HG03439 (cell line): Measurements from ENCODE around the gene CIC.

ENCODE experiments used
- ATAC-seq: cut with Tn5 transposase; IDR thresholded peaks from one replicate; pipeline ENCODE4 v1.9.1; 2021; ENCODE audit warnings: mild to moderate bottlenecking, moderate library complexity; ENCODE audit not compliant: unreplicated experiment

CIC gene

DNA sequence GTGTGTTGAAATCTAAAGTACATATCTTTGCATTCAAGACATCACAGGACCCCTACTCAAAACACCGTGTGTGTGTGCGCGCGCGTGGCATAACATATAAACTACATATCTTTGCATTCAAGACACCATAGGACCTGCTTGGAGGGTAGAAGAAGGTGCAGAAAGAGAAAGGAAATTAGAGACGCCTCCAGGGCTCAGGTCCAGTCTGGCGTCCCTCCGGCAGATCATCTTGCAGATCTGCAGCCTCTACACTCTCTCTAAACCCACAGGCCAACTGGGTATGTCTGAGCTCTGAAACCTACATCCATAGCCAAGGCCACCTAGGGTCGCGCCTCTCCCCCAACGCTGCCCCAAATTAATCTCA is 34.0 kb downstream of the CIC start:
- ATAC-seq = no peak

DNA sequence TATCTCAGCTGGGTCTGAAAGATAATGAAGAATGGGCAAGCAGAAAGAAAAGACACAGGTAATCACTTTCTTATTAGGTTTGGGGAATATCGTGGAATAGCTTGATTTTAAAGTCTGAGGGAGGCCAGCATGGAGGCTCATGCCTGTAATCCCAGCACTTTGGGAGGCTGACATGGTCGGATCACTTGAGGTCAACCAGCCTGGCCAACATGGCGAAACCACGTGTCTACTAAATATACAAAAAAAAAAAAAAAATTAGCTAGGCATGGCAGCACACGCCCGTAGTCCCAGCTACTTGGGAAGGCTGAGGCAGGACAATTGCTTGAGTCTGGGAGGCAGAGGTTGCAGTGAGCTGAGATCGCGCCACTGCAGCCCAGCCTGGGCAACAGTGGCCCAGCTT is 34.8 kb downstream of the CIC start:
- no peak for ATAC-seq

GRCh38 chr19:42306646-42307045 is 37.6 kb downstream of the CIC start:
- no peak for ATAC-seq

GRCh38 chr19:42309686-42310085 is 40.6 kb downstream of the CIC start:
- no peak for ATAC-seq

DNA sequence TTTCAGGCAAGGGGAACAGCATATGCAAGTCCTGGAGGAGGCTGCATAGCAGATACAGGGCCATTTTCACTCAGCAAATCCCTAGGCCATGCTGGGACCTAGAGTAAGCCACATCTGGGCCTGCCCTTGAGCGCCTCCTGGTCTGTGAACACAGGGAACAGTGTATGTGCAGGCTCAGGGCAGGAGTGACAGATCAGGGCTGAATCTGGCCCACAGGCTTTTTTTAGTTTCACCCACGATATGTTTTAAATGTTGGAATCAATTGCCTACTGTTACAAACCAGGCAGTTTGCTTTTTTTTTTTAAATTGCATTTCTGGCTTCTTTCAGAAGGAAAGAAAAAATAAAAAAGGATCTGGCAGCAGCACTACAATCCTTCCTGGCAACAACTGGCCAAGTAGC is 42.6 kb downstream of the CIC start:
- ATAC-seq = no peak

DNA sequence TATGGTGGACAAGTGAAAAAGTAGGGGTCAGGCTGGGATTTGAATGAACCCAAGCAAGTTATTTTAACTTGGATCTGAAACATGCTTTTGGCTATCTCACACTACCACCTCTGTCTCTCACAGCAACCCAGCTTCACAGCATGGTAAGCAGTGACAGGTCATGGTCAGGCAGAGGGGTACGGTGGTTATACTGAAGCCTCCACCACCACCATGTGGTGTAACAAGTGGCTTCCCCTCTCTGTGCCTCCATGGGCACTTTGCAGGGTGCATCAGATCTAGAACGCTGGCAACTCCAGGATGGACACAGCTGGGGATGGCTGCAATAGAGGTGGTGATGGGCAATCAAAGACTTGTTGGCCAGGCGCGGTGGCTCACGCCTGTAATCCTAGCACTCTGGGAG is 43.3 kb downstream of the CIC start:
- no peak for ATAC-seq

- ATAC-seq = no peak
These were observed 44.2 kb downstream of the CIC start, which contains the start of gene TMEM145 for GRCh38 chr19:42313096-42313839. Gene TMEM145, plus strand, starts transcription at chr19:42313309. Its CDS starts 68 bp downstream, at chr19:42313377.

DNA sequence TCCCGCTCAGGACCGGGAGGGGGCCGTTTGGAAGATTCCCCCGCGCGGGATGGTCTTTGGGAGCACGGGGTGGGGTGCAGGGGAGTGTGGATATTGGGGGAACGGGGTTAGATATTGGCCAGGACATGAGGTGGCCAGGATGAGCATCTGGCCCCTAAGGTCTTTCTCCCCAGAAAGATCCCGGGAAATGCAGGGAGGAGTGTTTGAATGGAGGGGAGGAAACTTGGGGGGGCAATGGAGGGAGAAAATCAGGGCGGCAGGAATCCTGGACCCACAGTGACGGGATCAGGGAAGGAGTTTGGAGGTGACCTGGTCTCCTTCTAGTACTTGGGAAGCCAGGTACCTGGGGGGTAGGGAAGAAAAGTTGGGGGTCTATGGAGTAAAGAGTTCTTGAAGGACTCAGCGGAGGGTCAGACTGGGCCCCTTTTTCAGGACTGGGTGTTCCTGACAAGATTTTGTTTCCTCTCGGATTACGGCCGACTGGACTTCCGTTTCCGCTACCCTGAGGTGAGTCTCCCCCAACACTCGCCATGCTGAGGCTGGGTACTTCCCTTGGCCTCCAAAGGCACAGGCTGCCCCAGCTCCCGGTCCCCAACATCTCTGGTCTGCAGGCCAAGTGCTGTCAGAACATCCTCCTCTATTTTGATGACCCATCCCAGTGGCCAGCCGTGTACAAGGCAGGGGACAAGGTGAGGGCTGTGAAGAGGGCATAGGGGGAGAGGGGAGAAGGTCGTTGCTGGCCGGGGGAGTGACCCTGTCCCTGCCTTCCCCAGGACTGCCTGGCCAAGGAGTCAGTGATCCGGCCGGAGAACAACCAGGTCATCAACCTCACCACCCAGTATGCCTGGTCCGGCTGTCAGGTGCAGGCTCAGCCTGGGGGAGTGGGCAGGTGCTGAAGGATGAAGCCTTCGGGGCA is 45.0 kb downstream of the CIC start:
- no peak for ATAC-seq

- no peak for ATAC-seq
These were observed 46.0 kb downstream of the CIC start for GRCh38 chr19:42315024-42315423.

- ATAC-seq = no peak
These were observed 47.5 kb downstream of the CIC start for GRCh38 chr19:42316223-42317211.

- ATAC-seq = no peak
These were observed 48.5 kb downstream of the CIC start for GRCh38 chr19:42317535-42317934.

DNA sequence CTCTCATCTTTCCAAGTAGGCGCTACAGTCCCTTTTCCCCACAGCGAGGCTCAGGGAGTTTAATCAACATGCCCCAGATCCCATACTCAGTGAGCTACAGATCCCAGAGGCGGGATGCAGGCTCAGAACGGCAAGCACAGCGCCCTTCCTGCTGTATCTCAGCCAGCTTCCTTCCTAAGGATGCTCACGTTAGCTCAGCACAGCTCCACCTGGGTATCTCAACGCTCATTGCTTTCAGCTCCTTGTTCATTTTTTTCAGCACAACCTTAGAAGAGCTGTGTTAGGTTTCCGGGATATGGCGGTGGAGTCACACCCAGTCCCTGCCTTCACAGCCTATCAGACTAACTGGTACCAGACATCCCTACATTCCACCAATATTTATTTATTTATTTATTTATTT is 53.3 kb downstream of the CIC start:
- no peak for ATAC-seq

GRCh38 chr19:42323473-42323851 is 54.4 kb downstream of the CIC start:
- no peak for ATAC-seq

DNA sequence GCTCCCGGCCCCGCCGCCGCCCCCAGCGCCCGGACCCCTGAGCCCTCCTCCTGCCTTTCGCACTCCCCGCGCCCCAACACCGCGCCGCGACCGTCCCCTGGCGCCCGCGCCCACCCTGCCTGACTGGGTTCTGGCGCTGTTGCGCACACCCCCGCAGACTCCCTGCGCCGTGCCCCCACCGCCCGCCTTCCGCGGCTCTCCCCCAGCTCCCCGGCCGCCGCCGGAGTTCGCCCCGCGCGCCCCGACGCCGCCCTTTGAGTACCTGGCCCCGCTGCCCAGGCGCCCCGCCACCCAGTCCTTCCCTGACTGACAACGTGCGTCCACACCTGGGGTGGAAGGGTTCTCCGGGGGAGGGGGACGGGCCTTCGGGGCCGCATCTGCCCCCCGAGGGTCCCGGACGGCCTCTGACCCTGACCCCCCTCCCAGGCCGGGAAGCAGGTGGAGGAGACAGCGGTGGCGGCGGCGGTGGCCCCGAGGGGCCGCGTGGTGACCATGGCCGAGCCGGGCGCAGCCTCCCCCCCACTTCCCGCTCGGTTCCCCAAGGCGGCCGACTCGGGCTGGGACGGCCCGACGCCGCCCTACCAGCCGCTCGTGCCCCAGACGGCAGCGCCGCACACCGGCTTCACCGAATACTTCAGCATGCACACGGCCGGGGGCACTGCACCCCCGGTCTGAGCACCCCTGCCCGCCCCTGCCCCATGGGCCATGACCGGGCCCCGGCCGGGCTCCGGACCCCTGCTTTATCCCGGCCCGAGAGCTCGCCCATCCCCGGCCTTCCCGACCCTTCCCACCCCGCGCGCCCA is 55.0 kb downstream of the CIC start:
- no peak for ATAC-seq

DNA sequence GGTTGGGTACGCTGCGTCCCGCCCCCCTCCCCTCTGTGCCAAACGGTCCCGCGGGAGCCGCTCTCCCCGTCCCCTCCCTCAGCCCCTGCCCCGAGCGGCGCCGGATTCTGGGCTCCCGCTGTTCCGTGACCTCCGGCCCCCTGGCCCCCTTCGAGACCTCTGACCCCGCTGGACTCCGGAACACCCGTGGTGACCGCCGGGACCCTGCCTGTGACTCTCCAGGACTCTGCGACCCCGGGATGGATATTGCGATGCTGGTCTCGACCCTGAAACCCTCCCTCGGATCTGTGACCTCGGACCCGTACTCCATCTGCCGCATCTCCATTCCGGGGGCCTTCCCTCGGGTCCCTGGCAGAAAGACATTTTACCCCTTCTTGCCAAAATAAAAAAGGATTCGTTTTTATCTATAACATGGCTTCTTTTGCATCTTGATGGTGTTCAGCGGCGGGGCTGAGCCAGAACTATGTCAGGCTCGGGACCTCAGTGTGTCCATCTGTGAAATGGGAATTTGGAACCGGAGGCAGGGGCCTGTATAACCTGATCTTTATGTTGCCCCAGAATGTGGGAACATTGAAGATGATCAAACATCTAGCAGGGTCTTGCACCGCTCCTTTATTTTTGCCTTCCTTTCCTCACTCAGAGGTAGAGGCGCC is 55.7 kb downstream of the CIC start:
- ATAC-seq = no peak

DNA sequence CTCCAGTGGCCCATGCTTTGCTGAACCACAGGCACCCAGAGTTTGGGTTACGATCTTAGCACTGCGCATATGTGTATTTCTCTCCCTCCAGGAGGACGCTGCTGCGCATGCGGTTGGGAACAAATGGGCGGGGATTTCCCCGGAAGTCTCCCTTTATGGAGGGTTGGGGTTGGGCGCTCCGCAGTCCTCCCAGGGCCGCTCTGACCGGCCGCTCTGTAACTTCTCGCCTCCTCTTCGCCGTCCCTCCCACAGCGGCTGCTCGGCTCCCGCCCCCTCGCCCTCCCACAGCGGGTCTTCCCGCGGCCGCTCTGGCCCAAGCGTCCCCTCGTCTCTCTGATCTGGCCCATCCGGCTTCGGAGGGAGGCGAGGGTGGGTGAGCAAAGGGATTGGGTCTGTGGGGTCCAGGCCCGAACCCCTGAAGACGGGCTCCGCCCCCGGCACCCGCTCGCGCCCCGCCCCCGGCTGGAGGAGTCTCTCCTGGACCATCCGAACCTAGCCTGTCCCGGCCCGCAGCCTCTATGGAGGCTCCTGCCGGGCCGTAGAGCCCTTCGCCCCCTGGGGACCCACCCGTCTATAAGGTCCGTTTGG is 56.4 kb downstream of the CIC start, which contains the start of gene MEGF8:
MEGF8 (plus strand) TSS at position 328 of the 588 bp plus-strand sequence. CDS start 609 bp downstream, outside the sequence.
- peak; percentile 89 for ATAC-seq

DNA sequence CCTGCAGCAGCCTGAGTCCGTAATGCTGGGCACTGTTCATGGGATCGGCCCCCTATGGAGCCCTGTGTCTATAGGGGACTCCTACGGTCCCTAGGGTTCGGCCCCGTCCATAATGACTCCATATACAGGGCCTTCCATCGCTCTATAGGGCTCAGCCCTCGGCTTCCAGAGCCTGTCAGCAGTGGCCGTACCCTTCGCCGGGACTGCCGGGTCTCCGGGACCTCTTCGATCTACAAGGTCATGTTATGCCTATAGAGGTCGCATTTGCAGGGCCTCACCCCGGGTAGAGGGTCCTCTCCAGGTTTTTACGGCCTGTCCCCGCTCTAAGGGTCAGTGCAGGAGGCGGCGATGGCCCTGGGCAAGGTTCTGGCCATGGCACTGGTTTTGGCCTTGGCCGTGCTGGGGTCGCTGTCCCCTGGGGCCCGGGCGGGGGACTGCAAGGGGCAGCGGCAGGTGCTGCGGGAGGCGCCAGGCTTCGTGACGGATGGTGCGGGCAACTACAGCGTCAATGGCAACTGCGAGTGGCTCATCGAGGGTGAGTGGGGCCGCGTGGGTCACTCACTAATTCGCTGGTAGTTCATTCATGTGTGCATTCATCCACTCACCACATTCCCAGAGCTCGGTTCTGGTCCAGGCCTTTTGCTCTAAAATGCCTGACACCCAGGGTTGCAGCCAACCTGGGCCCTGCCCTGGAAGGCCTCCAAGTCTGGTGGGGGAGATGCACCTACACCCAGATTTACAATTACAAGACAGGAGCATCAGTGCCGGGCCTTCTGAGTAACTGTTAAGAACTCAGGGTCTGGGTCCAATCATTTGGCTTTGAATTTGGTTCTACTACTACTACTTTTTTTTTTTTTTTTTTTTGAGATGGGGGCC is 57.1 kb downstream of the CIC start:
- ATAC-seq = peak; percentile 18

DNA sequence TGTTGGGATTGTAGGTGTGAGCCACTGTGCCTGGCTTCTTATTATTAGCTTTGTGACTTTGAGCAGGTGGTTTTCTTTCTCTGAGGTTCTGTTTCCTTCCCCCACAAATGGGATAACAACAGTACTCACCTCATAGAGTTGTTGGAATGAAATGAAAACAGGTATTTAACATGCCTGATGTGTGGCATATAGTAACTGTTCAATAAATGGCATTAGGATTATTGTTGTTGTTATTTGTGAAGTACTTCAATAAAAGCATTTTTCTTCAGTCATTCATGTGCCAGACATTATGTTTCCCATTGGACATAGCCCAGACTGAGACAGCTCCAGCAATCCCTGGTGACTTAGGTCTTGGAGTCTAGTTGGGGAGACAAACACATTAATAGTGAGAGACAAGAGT is 57.9 kb downstream of the CIC start:
- ATAC-seq = no peak
